ENCODE data around the gene SAP30L.

GRCh38 chr5:154509784-154510555, 64.2 kb downstream of the SAP30L start:
- TF ChIP-seq CTCF (IDR thresholded peaks at IDR 0.05) (no peak), EP300 (IDR thresholded peaks at IDR 0.05) (no peak)
